Measurements from ENCODE around the gene TARS2. TPM values are rescaled to one million over a fixed set of nuclear protein-coding genes. Genes with fewer than 3 reads are reported as not detected.

Gene TARS2
- total RNA-seq, 6 donors from 2014 or later = 7.1 to 24.1 (median 14.2) TPM

DNA sequence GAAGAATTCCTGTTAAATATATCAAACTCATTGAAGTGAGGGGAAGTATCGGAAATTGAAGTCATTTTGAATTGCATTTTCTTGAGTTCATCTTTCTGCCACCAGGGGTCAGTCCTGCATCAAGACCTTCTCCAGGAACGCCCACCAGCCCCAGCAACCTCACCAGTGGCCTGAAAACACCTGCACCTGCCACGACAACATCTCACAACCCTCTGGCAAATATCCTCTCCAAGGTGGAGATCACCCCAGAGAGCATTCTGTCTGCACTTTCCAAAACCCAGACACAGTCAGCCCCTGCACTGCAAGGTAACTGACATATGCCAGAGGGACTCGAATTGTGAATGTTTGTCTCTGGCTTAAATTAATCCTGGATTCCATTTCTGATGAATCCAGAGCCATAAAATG, 22.8 kb upstream of the TARS2 start:
- 34 to 37% methylated on average over 4 of the region's 4 CpGs for WGBS, 2 donors
- Histone ChIP-seq H3K4me3 (no peak overlapping the region), H3K9me3 (no peaks in the 10 kb centered on the region), H3K27me3 (no peaks in the 10 kb centered on the region), H3K27ac (no peak overlapping the region), H3K36me3 (peaks cover 12 to 76% (median 44%) of the 10 kb centered on the region in 4 donors), H3K4me1 (no peaks in the 10 kb centered on the region)
- ATAC-seq (ENCODE audit: low FRiP score in 2 of 2) (peak; percentile 49 to 82), DNase-seq (peak in 1 of 2 donors; percentile 59)
- TF ChIP-seq, protein P1, sequence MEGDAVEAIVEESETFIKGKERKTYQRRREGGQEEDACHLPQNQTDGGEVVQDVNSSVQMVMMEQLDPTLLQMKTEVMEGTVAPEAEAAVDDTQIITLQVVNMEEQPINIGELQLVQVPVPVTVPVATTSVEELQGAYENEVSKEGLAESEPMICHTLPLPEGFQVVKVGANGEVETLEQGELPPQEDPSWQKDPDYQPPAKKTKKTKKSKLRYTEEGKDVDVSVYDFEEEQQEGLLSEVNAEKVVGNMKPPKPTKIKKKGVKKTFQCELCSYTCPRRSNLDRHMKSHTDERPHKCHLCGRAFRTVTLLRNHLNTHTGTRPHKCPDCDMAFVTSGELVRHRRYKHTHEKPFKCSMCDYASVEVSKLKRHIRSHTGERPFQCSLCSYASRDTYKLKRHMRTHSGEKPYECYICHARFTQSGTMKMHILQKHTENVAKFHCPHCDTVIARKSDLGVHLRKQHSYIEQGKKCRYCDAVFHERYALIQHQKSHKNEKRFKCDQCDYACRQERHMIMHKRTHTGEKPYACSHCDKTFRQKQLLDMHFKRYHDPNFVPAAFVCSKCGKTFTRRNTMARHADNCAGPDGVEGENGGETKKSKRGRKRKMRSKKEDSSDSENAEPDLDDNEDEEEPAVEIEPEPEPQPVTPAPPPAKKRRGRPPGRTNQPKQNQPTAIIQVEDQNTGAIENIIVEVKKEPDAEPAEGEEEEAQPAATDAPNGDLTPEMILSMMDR (IDR thresholded peaks at IDR 0.05) = peak; percentile 54 to 79 (median 74)
- no peak for TF ChIP-seq POLR2AphosphoS5 (IDR thresholded peaks at IDR 0.05)
- no peak for TF ChIP-seq POLR2A (IDR thresholded peaks at IDR 0.05)
- TF ChIP-seq EP300 (IDR thresholded peaks at IDR 0.05) = no peak

- Histone ChIP-seq H3K27me3 (no peaks in the 10 kb centered on the region), H3K9me3 (no peaks in the 10 kb centered on the region), H3K27ac (no peak overlapping the region), H3K4me3 (no peak overlapping the region), H3K4me1 (no peaks in the 10 kb centered on the region), H3K36me3 (peaks cover 8 to 72% (median 49%) of the 10 kb centered on the region in 4 donors)
- ATAC-seq (ENCODE audit: low FRiP score in 2 of 2) (no peak), DNase-seq (no peak)
- no peak for TF ChIP-seq POLR2AphosphoS5 (IDR thresholded peaks at IDR 0.05)
- no peak for TF ChIP-seq POLR2A (IDR thresholded peaks at IDR 0.05)
These were observed 20.3 kb upstream of the TARS2 start for GRCh38 chr1:150466964-150467363.

DNA sequence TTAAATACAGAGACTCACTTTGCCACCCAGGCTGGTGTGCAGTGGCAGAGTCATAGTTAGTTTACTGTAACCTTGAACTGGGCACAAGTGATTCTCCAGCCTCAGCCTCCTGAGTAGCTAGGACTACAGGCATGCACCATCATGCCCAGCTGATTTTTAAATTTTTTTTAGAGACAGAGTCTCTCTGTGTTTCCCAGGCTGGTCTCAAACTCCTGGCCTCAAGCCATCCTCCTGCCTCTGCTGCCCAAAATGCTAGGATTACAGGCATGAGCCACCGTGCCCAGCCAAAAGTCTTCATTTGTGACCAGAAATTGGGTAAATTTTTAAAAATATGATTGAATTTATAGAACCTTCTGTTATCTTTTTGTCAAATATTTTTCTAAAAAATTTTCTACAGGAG, 17.9 kb upstream of the TARS2 start:
- peaks cover 8 to 76% (median 57%) of the 10 kb centered on the region in 4 donors for H3K36me3 ChIP-seq
- no peak overlapping the region for H3K27ac ChIP-seq
- peaks cover 0 to 7% (median 1%) of the 10 kb centered on the region in 4 donors for H3K4me1 ChIP-seq
- no peaks in the 10 kb centered on the region for H3K9me3 ChIP-seq
- no peaks in the 10 kb centered on the region for H3K27me3 ChIP-seq
- DNase-seq (no peak), ATAC-seq (ENCODE audit: low FRiP score in 2 of 2) (no peak)
- TF ChIP-seq POLR2A (IDR thresholded peaks at IDR 0.05) (no peak), EP300 (IDR thresholded peaks at IDR 0.05) (no peak), POLR2AphosphoS5 (IDR thresholded peaks at IDR 0.05) (no peak)
- TF ChIP-seq, protein P1 (IDR thresholded peaks at IDR 0.05) = no peak
- 77 to 81% methylated on average over 1 of the region's 1 CpG for WGBS, 2 donors
- no peak overlapping the region for H3K4me3 ChIP-seq

GRCh38 chr1:150472601-150473200, 14.5 kb upstream of the TARS2 start:
- 93 to 95% methylated on average over 5 to 10 of the region's 10 CpGs for WGBS, 2 donors
- H3K27ac ChIP-seq = no peak overlapping the region
- H3K9me3 ChIP-seq = no peaks in the 10 kb centered on the region
- DNase-seq (no peak), ATAC-seq (ENCODE audit: low FRiP score in 2 of 2) (no peak)
- peaks cover 8 to 46% (median 36%) of the 10 kb centered on the region in 4 donors for H3K36me3 ChIP-seq
- H3K4me1 ChIP-seq = peaks cover 4 to 28% (median 10%) of the 10 kb centered on the region in 4 donors
- TF ChIP-seq, protein P1 (IDR thresholded peaks at IDR 0.05) = no peak
- TF ChIP-seq EP300 (IDR thresholded peaks at IDR 0.05) = no peak
- no peak for TF ChIP-seq POLR2AphosphoS5 (IDR thresholded peaks at IDR 0.05)
- TF ChIP-seq POLR2A (IDR thresholded peaks at IDR 0.05) = no peak
- no peak overlapping the region for H3K4me3 ChIP-seq
- H3K27me3 ChIP-seq = no peaks in the 10 kb centered on the region

DNA sequence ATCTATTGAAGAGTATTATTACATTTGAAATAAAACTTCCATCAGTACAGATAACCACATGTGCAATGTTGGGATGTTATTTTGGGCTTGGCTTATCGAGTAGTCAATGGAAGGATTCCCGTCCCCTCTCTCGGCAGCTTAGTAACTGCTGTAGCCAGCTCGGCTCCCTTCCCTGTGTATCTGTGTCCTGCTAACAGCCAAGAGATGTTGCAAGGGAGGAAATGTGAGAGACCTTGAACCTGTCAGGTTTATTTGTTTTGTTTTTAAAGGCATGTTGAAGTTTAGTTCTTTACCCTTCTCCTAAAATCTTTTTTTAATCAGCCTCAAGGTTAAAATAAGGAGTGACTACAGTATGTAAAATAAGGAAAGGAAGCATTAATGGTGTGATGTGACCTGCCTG, 13.6 kb upstream of the TARS2 start:
- ATAC-seq (ENCODE audit: low FRiP score in 2 of 2) = no peak
- no peaks in the 10 kb centered on the region for H3K27me3 ChIP-seq
- no peak for DNase-seq
- H3K36me3 ChIP-seq = peaks cover 8 to 41% (median 32%) of the 10 kb centered on the region in 4 donors
- no peak overlapping the region for H3K27ac ChIP-seq
- 48 to 75% methylated on average over 4 of the region's 4 CpGs for WGBS, 2 donors
- H3K4me3 ChIP-seq = no peak overlapping the region
- H3K9me3 ChIP-seq = no peaks in the 10 kb centered on the region
- peaks cover 8 to 30% (median 14%) of the 10 kb centered on the region in 4 donors for H3K4me1 ChIP-seq
- TF ChIP-seq, protein P1 (IDR thresholded peaks at IDR 0.05) = no peak
- TF ChIP-seq EP300 (IDR thresholded peaks at IDR 0.05) (no peak), POLR2A (IDR thresholded peaks at IDR 0.05) (no peak), POLR2AphosphoS5 (IDR thresholded peaks at IDR 0.05) (no peak)

All from upper lobe of left lung (tissue), 6 donors.